Astrocyte of the spinal cord (primary cell): ENCODE measurements around the gene CYB561D2.

Experiments
- DNase-seq: peaks from one replicate; pipeline ENCODE4 v3.0.0; 2011; ENCODE audit warnings: low read depth, low spot score
- H3K4me3 ChIP-seq: 2 replicates; pipeline ENCODE4 v1.5.1; 2011; ENCODE audit warnings: low read depth, mild to moderate bottlenecking, low read length, moderate library complexity
- CTCF ChIP-seq: IDR thresholded peaks from 2 replicates; pipeline ENCODE4 v1.5.1; 2012; ENCODE audit warnings: low read depth, mild to moderate bottlenecking, low read length, inconsistent platforms
- in situ Hi-C: cut with HindIII; loops from 2 replicates; pipeline ENCODE4 v1.10.0; 2017; ENCODE audit warnings: low sequenced_read_pairs

Gene CYB561D2

GRCh38 chr3:50323614-50324199 lies 27.0 kb upstream of the CYB561D2 start:
- no peak overlapping the region for H3K4me3 ChIP-seq
- no peak for TF ChIP-seq CTCF
- DNase-seq, result no peak
- in situ Hi-C loops, result no loop called here

DNA sequence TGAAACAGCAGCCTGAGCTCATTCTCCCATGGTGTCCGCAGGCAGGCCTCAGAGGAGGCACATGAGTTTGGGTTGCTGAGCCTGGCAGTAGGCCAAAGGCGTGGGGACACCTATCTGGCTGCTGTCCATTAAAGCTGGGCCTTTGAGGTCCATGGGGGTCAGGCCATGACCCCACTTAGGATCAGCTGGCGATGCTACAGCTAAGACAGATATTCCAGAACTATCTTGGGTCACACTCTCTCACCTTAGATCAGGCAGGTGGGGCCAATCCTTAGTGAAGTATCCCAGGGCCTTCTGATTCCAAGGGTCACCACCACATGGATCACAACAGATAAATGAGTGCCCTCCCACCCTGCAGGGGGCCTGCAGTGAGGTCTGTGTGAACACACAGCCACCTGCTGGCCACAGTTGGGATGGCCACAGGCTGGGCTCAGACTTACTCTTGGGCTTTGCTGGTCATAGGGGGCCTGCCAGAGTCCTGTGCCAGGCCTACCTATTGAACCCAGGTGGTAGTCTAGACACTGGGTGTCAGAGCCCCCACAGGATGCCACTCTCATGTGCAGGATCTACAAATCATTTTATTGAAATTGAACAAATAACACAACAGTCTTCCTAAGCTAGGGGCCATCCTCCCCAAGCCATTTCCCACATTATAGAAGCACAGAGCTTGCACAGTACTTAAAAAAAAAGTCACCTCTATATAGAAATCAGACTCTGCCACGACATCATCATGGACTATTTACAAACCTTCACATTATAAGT lies 26.1 kb upstream of the CYB561D2 start:
- TF ChIP-seq CTCF, result peak; percentile 94
- in situ Hi-C loops, result no loop called here
- DNase-seq, result peak; percentile 73
- no peak overlapping the region for H3K4me3 ChIP-seq

DNA sequence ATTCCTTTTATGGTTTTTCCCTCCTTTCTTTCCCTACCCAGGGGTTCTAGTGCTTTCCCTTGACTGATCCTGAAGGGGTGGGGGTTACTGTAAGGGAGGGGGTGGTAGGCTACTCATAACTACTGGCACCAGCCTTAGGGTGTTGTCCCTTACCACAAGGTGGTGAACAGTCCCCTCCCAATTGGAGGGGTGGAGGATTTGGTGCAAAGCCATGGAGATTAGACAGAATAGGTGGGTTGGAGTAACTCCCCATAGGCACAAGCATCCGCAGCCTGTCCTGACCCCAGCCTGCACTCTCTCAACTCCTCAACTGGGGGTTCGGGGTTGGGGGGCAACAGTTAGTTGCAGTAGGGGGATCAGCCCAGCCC lies 25.6 kb upstream of the CYB561D2 start:
- TF ChIP-seq CTCF, result no peak
- in situ Hi-C loops, result no loop called here
- DNase-seq, result no peak
- H3K4me3 ChIP-seq, result no peak overlapping the region

DNA sequence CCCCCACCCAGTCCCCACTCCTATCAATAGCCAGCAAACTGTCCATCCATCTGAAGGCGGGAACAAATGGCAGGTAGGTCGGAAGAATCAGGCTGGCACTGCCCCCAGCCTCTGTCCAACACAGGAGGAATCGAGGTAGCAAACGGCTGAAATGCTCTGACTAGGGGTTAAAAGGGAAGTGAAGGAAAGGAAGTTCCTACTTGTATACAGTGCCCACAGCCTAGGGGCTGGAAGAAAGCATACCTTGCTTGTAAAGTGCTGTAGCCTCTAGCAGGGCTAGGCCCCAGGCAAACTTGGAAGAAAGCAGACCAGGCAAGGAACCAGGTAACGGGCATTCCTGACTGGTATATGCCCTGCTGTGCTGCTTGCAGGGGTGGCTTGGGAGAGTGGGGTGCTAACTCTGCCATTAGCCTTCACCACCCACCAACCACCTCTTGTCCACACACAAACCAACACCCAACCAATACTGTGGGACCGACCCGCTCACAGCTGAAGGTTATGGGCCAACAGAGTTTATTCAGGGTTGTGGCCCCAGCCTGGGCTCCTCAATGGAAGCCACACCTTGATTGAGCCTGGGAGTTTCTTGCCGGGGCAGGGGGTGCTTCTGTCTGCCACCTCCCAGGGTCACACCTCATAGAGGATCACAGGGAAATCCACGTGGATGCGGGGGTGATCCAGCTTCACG lies 25.0 kb upstream of the CYB561D2 start:
- H3K4me3 ChIP-seq, result no peak overlapping the region
- DNase-seq, result no peak
- in situ Hi-C loops, result no loop called here
- TF ChIP-seq CTCF, result no peak

GRCh38 chr3:50326182-50326541 lies 24.5 kb upstream of the CYB561D2 start:
- no peak for TF ChIP-seq CTCF
- in situ Hi-C loops, result no loop called here
- no peak for DNase-seq
- H3K4me3 ChIP-seq, result no peak overlapping the region

GRCh38 chr3:50327129-50327528 lies 23.5 kb upstream of the CYB561D2 start:
- TF ChIP-seq CTCF, result no peak
- DNase-seq, result no peak
- peak overlapping the region; percentile 88 for H3K4me3 ChIP-seq
- in situ Hi-C loops, result no loop called here
